IPS DF 6.9 (cell line): ENCODE results near the gene TLE4.
"Not testable (repeated sequence)": the region's sequence is repeated elsewhere in the genome, so short reads cannot be mapped to it uniquely, and the experiment has no call there.

Experiments
- DNase-seq: peaks from one replicate; pipeline ENCODE4 v3.0.0-alpha.2; 2013; ENCODE audit warnings: low read depth, low spot score
- H3K27ac ChIP-seq: one replicate; pipeline ENCODE4 v1.5.1; 2013; ENCODE audit warnings: low read length, control low read depth
- H3K27me3 ChIP-seq: 2 replicates; pipeline ENCODE4 v1.6.1; 2013; ENCODE audit warnings: mild to moderate bottlenecking, low read length; ENCODE audit not compliant: control insufficient read depth, insufficient read depth
- H3K36me3 ChIP-seq: 2 replicates; pipeline ENCODE4 v1.6.1; 2013; ENCODE audit warnings: low read length; ENCODE audit not compliant: control insufficient read depth, insufficient read depth
- H3K4me1 ChIP-seq: 2 replicates; pipeline ENCODE4 v1.6.1; 2013; ENCODE audit warnings: low read length; ENCODE audit not compliant: control insufficient read depth, insufficient read depth
- H3K4me3 ChIP-seq: 2 replicates; pipeline ENCODE4 v1.5.1; 2013; ENCODE audit warnings: mild to moderate bottlenecking, low read length
- H3K9me3 ChIP-seq: 2 replicates; pipeline ENCODE4 v1.6.1; 2013; ENCODE audit warnings: low read length, inconsistent platforms; ENCODE audit not compliant: control insufficient read depth, insufficient read depth
- WGBS: extraction: QIAGEN DNeasy Blood & Tissue Kit; methylation state at CpG from one replicate; pipeline ENCODE4 v1.1.7; 2013; ENCODE audit warnings: mixed read lengths, missing lambda C conversion rate; ENCODE audit not compliant: insufficient read length, insufficient coverage; 5-methylcytosine and 5-hydroxymethylcytosine counted together

Gene TLE4

DNA sequence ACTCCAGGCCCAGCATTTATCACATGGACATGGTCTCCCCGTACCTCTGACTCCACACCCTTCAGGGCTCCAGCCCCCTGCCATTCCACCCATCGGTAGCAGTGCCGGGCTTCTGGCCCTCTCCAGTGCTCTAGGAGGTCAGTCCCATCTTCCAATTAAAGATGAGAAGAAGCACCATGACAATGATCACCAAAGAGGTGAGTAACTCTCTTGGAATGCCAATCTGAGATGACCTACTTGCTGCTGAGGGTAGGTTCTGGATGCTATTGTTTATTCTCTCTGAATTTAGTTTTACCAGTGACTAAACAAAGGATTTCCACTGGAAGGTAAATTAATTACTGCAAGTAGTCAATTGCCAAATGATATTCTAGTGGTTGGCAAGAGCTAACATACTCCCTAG lies 80.8 kb downstream of the TLE4 start:
- Histone ChIP-seq H3K4me3 (no peak overlapping the region), H3K9me3 (no peaks in the 10 kb centered on the region), H3K27me3 (no peaks in the 10 kb centered on the region), H3K36me3 (no peaks in the 10 kb centered on the region), H3K27ac (no peak overlapping the region), H3K4me1 (peaks cover 2% of the 10 kb centered on the region; the same call in 1 of the 2 replicates)
- no CpG with 5 or more reads among the region's 3 CpGs for WGBS
- no peak for DNase-seq

DNA sequence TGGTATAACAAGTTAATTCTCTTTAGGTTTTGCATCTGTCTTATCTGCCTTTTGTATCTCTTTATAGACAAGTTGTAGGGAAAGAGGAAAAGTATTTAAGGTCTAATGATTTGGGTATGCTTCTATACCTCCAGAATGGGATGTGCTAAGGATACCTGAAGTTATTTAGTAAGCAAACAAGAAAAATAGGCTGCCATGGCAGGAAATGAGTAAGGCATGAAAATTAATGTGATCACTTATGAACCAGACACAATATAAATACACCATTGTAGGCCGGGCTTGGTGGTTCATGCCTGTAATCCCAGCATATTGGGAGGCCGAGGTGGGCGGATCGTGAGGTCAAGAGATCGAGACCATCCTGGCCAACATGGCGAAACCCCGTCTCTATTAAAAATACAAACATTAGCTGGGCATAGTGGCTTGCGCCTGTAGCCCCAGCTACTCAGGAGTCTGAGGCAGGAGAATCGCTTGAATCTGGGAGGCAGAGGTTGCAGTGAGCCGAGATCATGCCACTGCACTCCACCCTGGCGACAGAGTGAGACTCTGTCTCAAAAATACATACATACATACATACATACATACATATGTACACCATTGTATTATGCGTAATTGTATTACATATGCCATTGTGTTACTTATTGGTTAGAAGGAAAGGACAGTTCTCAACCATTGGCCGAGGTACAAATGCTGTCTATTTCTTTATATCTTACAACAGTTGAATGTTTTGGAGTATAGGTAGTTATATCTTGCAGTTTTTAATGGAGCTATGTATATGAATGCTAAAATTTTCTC lies 83.0 kb downstream of the TLE4 start:
- H3K4me3 ChIP-seq, H3K27me3 ChIP-seq, DNase-seq, H3K4me1 ChIP-seq, H3K27ac ChIP-seq, H3K36me3 ChIP-seq, H3K9me3 ChIP-seq: not testable (repeated sequence)
- WGBS: no CpG with 5 or more reads among the region's 13 CpGs

- H3K27ac ChIP-seq: no peak overlapping the region
- H3K4me3 ChIP-seq: no peak overlapping the region
- H3K27me3 ChIP-seq: no peaks in the 10 kb centered on the region
- no peaks in the 10 kb centered on the region for H3K36me3 ChIP-seq
- H3K4me1 ChIP-seq: peaks cover 2% of the 10 kb centered on the region; the same call in 1 of the 2 replicates
- H3K9me3 ChIP-seq: no peaks in the 10 kb centered on the region
- no peak for DNase-seq
These were observed 83.8 kb downstream of the TLE4 start for GRCh38 chr9:79655551-79655950.

DNA sequence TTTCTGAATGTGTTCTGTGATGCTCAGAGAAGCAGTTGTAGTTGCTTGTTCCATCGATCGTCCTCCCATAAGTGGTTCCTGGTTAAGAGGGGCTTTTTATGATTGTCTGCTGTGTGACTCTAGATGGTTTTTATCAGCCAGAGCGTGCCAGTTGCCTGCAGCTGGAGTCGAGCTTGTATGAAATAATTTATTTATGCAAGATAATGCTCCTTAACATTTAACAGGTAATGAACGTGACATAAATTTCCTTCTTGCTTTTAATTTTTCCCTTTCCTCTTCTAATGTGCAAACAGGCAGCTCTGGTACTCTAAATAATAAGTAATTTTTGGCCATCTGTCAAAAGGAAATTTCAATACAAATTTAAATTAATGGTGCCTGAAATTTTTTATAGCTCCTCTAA lies 84.4 kb downstream of the TLE4 start:
- Histone ChIP-seq H3K27ac (no peak overlapping the region), H3K27me3 (no peaks in the 10 kb centered on the region), H3K36me3 (no peaks in the 10 kb centered on the region), H3K9me3 (no peaks in the 10 kb centered on the region), H3K4me3 (no peak overlapping the region), H3K4me1 (peaks cover 2% of the 10 kb centered on the region; the same call in 1 of the 2 replicates)
- WGBS: no CpG with 5 or more reads among the region's 5 CpGs
- DNase-seq: no peak

DNA sequence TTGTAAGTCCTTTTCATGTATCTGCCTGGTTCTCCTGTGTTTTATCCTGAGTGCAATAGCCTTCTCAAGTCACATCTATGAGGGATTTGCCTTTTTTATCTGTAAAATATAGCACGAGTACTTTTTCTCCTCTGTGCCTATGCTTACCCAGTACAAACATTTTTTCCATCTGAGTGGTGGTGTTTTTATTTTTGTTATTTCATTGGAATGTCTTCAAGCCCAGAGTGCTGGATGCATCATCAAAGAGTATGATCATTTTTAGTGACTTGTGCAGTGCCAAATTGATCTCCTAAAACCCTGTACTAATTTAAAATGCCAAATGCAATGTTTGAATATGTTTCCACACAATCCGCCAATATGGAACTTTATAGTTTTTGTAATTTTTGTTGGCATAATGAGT lies 86.1 kb downstream of the TLE4 start:
- Histone ChIP-seq H3K9me3 (no peaks in the 10 kb centered on the region), H3K27ac (no peak overlapping the region), H3K4me3 (no peak overlapping the region), H3K27me3 (no peaks in the 10 kb centered on the region), H3K36me3 (no peaks in the 10 kb centered on the region), H3K4me1 (0 out of 2 replicates have a peak, but pooled peaks cover 1% of the 10 kb centered on the region)
- WGBS: no CpG with 5 or more reads among the region's 2 CpGs
- DNase-seq: no peak

- Histone ChIP-seq H3K4me3 (no peak overlapping the region), H3K27me3 (no peaks in the 10 kb centered on the region), H3K36me3 (no peaks in the 10 kb centered on the region), H3K4me1 (peaks cover 4% of the 10 kb centered on the region; the same call in 1 of the 2 replicates), H3K9me3 (no peaks in the 10 kb centered on the region), H3K27ac (no peak overlapping the region)
- no CpG with 5 or more reads among the region's 3 CpGs for WGBS
- DNase-seq: no peak
These were observed 87.2 kb downstream of the TLE4 start for GRCh38 chr9:79658926-79659325.

GRCh38 chr9:79660615-79661014 lies 88.8 kb downstream of the TLE4 start:
- Histone ChIP-seq H3K9me3 (no peaks in the 10 kb centered on the region), H3K27me3 (no peaks in the 10 kb centered on the region), H3K36me3 (no peaks in the 10 kb centered on the region), H3K27ac (no peak overlapping the region), H3K4me1 (peaks cover 6% of the 10 kb centered on the region; the same call in 1 of the 2 replicates), H3K4me3 (no peak overlapping the region)
- no CpG with 5 or more reads among the region's 7 CpGs for WGBS
- no peak for DNase-seq

DNA sequence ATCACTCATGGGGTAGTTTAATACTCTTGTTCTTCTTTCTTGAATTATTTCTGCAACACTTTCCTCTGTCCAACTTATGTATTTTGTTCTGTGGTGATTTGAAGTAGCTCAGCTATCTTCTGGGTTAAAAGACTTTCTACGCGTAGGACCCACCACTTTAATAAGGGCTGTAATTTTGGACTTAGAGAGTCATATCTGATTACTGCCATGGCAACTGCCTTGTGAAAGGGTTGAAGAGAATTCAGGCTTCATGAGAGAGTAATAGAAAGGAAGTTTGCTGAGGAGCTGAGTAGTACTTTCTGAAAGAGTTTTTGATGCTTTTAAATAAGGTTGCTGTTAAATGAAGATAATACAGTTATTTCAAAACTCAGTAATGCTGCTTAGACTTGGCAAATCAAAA lies 89.5 kb downstream of the TLE4 start:
- H3K36me3 ChIP-seq: no peaks in the 10 kb centered on the region
- H3K9me3 ChIP-seq: no peaks in the 10 kb centered on the region
- H3K4me3 ChIP-seq: no peak overlapping the region
- H3K27ac ChIP-seq: no peak overlapping the region
- no peak for DNase-seq
- no peaks in the 10 kb centered on the region for H3K27me3 ChIP-seq
- no CpG with 5 or more reads among the region's 2 CpGs for WGBS
- peaks cover 6% of the 10 kb centered on the region; the same call in 1 of the 2 replicates for H3K4me1 ChIP-seq

DNA sequence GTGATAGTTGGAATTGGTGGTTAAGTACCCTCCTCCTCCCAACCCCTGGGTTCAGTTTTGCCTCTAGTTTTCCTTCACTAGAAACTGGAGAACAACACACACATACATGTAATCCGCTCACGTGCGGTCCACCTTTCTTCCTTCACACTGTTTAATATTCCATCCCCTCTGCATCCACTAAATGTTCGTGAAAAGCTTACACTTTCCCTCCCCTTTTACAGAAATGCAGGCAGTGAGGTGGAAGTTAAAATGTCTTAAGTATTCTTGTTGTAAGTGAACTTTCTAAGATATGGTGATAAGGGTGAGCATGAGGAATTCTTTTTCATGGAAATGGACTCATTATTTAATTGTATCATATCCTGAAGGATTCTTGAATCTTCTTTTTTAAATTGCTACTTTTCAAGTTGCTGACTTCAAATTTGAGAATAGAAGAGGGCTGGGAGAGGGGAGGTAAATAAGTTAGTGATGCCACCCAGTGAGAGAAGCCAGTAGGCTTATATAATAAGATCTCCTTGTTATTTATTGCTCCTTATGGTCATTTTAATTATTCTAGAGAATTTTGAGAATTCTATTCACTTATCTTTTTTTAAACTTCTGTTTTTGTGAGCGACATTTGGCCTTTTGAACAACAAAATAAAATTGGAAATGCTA lies 90.2 kb downstream of the TLE4 start:
- H3K4me1 ChIP-seq: peaks cover 6% of the 10 kb centered on the region; the same call in 1 of the 2 replicates
- no peak overlapping the region for H3K27ac ChIP-seq
- DNase-seq: no peak

GRCh38 chr9:79662537-79662956 lies 90.8 kb downstream of the TLE4 start:
- WGBS: no CpG with 5 or more reads among the region's 6 CpGs
- Histone ChIP-seq H3K36me3 (no peaks in the 10 kb centered on the region), H3K27ac (no peak overlapping the region), H3K27me3 (no peaks in the 10 kb centered on the region), H3K9me3 (no peaks in the 10 kb centered on the region), H3K4me1 (peaks cover 6% of the 10 kb centered on the region; the same call in 1 of the 2 replicates), H3K4me3 (no peak overlapping the region)
- no peak for DNase-seq

More for the DNA sequence above, 90.2 kb downstream of the TLE4 start:
- Histone ChIP-seq H3K27me3 (no peaks in the 10 kb centered on the region), H3K36me3 (no peaks in the 10 kb centered on the region), H3K9me3 (no peaks in the 10 kb centered on the region), H3K4me3 (no peak overlapping the region)
- WGBS: no CpG with 5 or more reads among the region's 5 CpGs
